GM19351 (cell line): ENCODE data around the gene RABAC1.

ENCODE experiments used
- ATAC-seq: cut with Tn5 transposase; IDR thresholded peaks from one replicate; pipeline ENCODE4 v1.9.1; 2021; ENCODE audit warnings: mild to moderate bottlenecking, moderate library complexity; ENCODE audit not compliant: unreplicated experiment

Gene RABAC1

DNA sequence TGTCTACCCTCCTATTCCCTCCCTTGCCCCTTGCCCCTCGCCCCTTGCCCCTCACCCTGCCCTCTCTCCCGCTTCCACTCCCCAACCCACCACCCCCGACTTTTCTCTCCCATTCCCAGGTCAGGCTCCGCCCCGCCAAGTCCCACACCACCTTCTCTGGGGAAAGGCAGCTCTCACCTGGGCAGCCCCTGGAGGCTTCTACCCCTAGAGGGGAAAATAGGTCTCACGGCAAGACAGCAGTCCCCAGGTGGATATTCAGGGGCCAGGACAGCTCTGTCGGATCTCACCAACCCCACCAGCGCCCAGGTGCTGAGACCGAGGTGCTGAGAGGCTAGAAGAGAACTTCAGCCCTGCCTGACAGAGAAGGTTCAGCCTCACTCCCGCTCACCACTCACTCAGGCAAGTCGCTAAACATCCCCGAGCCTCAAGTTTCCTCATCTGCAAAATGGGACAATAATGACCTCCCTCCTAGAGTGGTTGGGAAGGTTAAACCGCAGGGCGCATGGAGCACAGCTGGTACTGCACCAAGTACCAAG is 29.5 kb downstream of the RABAC1 start:
- no peak for ATAC-seq

DNA sequence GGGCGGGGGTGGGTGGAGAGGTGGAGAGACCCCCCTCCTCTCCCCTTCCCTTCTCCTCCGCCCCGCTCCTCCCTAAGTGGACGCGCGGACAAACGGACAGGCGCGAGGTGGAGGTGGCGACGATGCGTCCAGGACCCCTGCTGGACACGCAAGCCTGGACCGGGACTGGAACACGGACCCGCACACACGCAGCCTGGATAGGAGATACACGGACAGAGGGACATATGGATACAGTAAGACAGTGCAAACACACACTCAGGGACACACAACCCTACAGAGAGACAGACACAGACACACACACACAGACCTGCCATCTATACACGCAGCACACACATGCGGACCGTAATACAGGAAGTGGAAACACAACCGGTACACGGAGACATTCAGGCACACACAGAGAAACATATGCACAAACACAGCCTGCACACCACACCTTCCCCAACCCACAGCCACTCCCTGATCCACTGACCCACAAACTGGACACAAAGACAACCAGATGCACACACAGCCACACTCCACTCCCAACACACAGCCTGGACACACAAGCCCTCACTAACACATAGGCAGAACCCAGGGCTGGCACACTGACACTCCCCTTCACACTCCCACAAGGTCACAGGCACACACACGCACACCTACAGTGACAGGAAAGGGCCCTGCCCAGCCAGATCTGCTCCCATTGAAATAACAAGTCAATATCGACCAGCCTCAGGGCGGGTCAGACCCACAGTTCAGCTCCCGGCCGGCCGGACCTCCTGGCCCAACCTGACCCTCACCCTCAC is 30.2 kb downstream of the RABAC1 start:
- ATAC-seq, result no peak

DNA sequence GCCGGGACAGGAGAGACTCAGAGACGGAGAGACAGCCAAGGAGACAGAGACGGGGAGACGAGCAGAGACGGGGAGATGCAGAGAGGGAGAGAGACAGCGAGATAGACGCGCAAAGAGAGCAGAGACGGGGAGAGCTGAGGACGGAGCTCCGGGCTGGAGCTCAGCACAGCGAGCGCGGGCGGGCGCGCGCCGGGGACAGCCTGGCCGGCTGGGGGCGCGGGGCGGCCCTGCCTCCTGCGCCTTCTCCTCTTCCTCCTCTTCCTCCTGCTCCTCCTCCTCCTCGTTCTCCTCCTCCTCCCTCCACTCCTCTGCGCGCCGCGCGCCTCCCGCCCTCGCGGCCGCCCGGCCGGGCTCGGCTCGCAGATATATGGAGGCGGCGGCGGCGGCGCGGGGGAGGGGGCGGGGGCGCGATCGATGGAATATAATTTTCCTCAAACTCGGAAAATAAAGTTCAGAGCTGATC is 30.9 kb downstream of the RABAC1 start, which contains the start of gene ERFL:
Gene ERFL, minus strand, starts transcription at position 229 of the 463 bp plus-strand sequence. CDS start 15,530 bp downstream, outside the sequence.
- ATAC-seq, result no peak

- ATAC-seq, result no peak
Measured at GRCh38 chr19:41927497-41928192, 31.5 kb downstream of the RABAC1 start.

DNA sequence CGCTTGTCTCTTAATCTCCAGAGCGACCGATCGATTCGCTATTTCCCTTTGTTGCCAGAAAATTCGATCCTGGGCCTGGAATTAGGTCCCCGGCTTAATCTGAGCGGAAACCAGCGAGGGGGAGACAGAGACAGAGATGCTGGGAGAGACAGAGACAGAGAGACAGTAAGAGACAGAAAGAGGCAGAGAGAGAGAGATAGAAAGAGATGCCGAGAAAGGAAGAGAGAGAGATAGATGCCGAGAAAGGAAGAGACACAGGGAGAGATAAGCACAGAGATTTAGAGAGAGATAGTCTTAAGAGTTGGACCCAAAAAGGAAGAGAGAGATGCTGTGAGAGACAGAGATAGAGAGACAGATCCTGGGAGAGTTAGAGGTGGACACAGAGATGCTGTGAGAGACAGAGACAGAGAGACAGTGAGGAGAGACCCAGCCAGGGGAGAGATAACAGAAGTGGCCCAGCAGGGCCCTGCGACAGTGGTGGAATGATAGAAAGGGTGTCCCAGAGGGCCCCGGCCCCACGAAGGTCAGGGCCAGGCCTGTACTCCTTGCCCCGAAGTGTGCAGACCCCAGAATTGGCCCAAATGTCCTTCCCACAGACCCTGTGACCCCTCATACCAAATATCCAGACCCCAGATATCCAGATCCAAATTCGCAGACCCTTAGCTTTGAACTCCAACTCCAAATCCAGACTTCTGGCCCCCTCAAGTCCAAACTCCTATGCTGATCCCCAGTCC is 32.2 kb downstream of the RABAC1 start:
- no peak for ATAC-seq

DNA sequence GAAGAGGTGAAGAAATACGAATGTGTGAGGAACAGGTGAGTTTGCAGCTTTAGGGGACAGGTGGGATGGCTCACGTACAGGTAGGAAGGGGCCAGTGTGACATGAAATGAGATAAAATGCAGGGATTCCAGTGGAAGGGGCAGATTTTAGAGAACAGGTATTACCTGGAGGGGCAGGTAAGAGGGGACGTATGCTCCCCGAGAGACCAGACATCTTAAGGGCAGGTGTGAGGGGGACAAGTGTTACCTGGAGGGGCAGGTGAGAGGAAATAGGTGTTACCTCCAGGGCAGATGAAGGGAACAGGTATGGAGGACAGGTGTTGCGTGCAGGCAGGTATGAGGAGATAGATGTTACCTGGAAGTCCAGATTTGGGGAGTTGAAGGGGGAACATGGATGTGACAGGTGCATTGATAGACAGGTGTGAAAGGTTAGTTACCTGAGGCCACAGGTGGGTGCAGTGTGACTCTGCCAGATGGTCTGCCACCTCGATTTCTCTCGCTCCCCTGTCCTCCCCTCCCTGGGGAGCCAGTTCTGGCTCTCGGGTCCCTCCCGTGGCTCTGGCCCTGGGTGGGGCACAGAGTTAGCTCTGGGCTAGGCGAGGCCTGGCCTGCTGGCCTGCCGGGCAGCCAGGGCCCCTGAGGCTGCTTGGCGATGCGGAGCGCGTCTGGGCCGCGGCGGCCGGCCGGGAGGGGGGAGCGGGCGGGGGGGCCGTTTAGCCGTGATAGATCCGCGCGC is 32.9 kb downstream of the RABAC1 start:
- no peak for ATAC-seq

DNA sequence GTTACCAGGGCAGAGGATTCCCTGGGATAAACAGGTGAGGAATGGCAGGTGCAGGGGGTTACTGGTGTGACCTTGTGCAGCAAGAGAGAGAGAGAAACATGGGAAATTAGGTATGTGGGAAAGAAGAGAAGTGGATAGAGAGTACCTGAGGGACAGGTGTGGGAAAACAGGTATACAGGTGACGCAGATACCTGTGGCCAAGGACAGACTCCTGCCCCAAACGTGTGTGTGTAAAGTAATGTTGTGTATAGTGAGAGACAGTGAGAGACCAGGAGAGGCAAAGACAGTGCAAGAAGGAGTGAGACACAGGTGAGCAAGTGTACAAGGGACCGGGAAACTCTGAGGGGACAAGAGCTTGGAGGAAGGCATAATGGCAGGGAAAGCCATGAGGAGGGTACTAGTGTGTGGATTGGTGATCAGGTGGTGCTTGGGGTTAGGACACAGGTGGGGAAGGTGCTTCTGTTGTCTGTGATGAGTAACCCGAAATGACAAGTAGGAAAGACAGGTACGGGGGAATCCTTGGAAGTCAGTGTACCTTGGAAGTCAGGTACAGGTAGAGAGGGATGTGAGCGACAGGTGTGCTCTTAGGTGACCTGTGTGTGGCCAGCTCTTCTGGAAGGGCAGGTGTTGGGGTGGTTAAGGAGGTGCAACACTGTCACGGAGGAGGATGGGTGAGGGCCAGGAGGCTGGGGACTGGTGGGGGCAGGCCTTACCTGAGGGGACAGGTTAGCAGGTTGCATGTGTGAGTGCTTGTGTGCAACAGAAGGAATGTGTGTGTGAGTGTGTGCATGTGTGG is 33.7 kb downstream of the RABAC1 start:
- ATAC-seq, result no peak

DNA sequence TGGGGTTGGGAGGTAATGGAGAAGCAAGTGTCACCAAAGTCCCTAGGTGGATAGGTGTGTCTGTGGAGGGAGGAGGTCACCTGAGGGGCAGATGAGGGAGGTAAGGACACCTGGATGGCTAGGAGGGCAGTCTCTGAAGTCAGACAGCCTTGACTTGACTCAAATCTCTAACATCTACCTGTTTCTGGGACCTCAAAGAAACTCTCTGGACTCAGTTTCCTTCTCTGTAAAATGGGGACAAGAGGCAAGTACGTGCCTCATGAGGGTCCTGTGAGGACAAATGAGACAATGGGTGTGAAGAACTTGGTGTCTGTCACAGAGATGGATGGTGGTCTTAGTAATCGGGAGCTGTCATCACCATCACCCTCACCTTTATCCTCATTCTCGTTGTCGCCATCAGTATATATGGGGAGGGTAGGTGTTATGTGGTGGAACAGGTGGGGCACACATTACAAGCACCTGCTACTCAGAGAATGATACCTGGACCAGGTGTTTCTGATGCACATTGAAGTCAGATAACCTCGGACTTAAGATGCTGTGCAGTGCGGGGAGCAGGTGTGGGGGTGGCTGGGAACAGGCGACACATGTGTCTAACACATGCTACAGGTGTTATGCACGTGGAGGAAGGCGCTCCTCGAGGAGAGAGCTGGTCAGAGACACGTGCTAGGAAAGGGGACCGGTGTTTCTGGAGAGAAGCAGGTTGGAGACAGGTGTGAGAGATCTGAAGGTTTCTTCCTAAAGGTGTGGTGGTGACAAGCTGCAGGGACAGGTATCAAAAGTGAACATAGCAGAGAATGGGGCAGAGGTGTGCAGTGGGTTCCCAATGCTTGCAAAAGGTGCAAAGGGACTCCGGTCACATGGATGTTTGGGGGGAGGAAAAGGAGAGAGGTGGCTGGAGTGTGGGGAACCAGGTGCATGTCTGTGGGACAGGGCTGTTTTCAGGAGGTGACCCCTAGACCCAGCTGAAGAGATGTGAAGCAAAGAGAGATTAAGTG is 34.7 kb downstream of the RABAC1 start:
- no peak for ATAC-seq

- no peak for ATAC-seq
Measured at GRCh38 chr19:41923045-41923788, 35.9 kb downstream of the RABAC1 start.

DNA sequence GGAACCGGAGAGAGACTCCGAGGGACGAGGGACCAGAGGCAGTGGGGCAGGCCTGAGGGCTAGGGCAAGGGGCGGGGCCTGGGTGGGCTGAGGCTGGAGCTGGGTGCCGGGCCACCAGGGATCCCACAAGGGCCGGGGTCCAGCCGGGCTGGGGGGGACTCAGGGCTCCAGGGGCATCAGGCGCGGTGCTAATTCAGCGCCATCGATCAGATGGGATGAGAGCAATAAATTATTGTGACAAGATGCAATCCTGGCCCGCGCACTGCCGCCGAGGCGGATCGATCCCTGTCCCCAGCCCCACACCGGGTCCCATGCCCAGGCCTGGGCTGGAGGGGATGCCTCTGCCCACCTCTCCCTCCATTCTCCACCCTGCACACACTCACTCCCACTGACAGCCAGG is 36.5 kb downstream of the RABAC1 start:
- ATAC-seq, result no peak

GRCh38 chr19:41921577-41922576 is 37.2 kb downstream of the RABAC1 start:
- ATAC-seq, result no peak

- ATAC-seq, result no peak
Measured at GRCh38 chr19:41920882-41921576, 38.1 kb downstream of the RABAC1 start.

DNA sequence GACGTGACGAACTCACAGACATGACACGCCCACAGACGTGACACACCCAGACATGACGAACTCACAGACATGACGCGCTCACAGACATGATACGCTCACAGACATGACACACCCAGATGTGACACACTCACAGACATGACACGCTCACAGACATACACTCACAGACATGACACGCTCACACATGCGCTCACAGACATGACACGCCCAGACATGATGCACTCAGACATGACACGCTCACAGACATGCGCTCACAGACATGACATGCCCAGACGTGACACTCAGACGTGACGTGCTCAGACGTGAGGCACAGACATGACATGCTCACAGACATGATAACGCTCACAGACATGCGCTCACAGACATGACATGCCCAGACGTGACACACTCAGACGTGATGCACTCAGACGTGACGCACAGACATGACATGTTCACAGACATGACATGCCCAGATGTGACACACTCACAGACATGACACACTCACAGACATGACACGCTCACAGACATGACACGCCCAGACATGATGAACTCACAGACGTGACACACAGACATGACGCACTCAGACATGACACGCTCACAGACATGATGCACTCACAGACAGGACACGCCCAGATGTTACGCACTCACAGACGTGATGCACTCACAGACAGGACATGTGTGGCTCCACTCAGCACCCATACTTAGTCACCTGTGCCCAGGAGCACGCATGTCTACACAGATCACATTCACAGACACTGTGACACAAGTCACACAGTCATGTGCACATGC is 39.0 kb downstream of the RABAC1 start:
- ATAC-seq, result no peak

GRCh38 chr19:41918653-41919244 is 40.4 kb downstream of the RABAC1 start:
- no peak for ATAC-seq

GRCh38 chr19:41918095-41918494 is 41.0 kb downstream of the RABAC1 start:
- ATAC-seq, result no peak
